Measurements from ENCODE around the gene CD82. TPM values are rescaled to one million over a fixed set of nuclear protein-coding genes. Genes with fewer than 3 reads are reported as not detected.

The CD82 gene
- total RNA-seq, 1 donor from 2014 or later: 8.8 TPM

DNA sequence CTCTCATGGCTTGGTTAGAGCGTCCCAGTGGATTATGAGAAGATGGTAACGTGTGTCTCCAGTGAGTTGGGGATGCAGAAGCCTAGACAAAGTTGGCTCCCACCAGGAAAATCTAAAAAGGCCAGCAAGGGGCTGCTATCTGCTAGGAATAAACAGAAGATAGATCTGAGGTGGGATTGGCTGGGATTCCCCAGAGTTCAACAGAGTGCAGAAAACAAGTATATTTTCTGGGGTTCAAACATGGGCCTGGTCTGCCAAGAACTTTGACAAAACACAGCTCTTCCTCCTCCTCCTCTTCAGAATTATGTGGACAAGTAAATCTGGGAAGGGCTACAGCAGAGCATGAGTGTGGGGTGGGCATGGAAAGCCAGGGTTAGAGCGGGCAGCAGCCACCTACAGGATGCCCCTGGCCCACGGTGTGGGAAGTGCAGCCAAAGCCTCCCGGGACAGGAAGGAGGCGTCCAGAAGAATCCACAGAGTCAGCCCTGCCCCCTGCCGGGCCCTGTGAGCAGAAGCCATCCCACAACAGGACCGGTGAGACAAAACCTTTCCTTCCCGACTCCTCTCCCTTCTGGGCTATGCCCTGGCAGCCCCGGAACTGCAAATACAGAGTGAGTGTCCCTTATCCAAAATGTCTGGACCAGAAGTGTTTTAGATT, 67.1 kb downstream of the CD82 start:
- Histone ChIP-seq H3K27ac (no peak overlapping the region), H3F3A (ENCODE audit: low read depth) (no peaks in the 10 kb centered on the region), H3K79me2 (ENCODE audit: low read depth) (no peaks in the 10 kb centered on the region), H2AFZ (replicated peaks) (no peak overlapping the region), H3K4me2 (no peak overlapping the region), H3K4me1 (peaks cover 8% of the 10 kb centered on the region), H4K20me1 (ENCODE audit: low read depth) (no peaks in the 10 kb centered on the region), H3K36me3 (no peaks in the 10 kb centered on the region), H3K9ac (no peak overlapping the region), H3K9me3 (ENCODE audit: low read depth) (no peaks in the 10 kb centered on the region), H3K27me3 (no peaks in the 10 kb centered on the region), H3K4me3 (no peak overlapping the region)
- Mint-ChIP-seq H3K27ac (no peak overlapping the region), H3K27me3 (ENCODE audit: insufficient read depth, low read depth) (peaks cover 6% of the 10 kb centered on the region), H3K4me1 (peaks cover 35% of the 10 kb centered on the region), H3K4me3 (no peak overlapping the region), H3K9me3 (no peaks in the 10 kb centered on the region), H3K36me3 (no peaks in the 10 kb centered on the region)
- peak; percentile 64 for DNase-seq (ENCODE audit: low spot score)
- TF ChIP-seq EZH2 (IDR thresholded peaks at IDR 0.05) (no peak), EZH2phosphoT487 (IDR thresholded peaks at IDR 0.05) (no peak)
- TF ChIP-seq, protein P1, sequence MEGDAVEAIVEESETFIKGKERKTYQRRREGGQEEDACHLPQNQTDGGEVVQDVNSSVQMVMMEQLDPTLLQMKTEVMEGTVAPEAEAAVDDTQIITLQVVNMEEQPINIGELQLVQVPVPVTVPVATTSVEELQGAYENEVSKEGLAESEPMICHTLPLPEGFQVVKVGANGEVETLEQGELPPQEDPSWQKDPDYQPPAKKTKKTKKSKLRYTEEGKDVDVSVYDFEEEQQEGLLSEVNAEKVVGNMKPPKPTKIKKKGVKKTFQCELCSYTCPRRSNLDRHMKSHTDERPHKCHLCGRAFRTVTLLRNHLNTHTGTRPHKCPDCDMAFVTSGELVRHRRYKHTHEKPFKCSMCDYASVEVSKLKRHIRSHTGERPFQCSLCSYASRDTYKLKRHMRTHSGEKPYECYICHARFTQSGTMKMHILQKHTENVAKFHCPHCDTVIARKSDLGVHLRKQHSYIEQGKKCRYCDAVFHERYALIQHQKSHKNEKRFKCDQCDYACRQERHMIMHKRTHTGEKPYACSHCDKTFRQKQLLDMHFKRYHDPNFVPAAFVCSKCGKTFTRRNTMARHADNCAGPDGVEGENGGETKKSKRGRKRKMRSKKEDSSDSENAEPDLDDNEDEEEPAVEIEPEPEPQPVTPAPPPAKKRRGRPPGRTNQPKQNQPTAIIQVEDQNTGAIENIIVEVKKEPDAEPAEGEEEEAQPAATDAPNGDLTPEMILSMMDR (IDR thresholded peaks at IDR 0.05): peak; percentile 30

DNA sequence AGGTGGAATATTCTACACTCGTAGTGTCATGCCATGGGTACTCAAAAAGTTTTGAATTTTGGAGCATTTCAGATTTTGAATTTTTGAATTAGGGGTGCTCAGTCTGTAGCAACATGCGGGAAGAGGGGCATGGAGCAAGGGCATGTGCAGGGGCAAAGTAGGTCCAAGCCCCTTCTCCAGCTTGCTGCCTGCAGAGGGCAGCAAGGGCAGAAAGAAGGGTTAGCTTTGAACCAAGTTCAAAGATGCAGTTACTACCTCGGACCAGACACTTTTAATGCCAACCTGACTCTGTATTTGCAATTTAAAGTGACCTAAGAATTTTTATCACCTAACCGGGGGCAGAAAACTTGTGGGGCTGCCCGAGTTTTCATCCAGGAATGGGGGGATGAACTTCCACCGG, 68.2 kb downstream of the CD82 start:
- no peaks in the 10 kb centered on the region for H3K9me3 Mint-ChIP-seq
- Histone ChIP-seq H3K36me3 (no peaks in the 10 kb centered on the region), H3K79me2 (ENCODE audit: low read depth) (no peaks in the 10 kb centered on the region), H3K9ac (no peak overlapping the region), H4K20me1 (ENCODE audit: low read depth) (no peaks in the 10 kb centered on the region), H3K4me2 (no peak overlapping the region), H3K4me1 (peaks cover 8% of the 10 kb centered on the region), H3F3A (ENCODE audit: low read depth) (no peaks in the 10 kb centered on the region), H2AFZ (replicated peaks) (no peak overlapping the region), H3K27me3 (no peaks in the 10 kb centered on the region), H3K4me3 (no peak overlapping the region), H3K27ac (no peak overlapping the region), H3K9me3 (ENCODE audit: low read depth) (no peaks in the 10 kb centered on the region)
- TF ChIP-seq, protein P1 (IDR thresholded peaks at IDR 0.05): peak; percentile 25
- no peak for TF ChIP-seq EZH2 (IDR thresholded peaks at IDR 0.05)
- no peak overlapping the region for H3K27ac Mint-ChIP-seq
- no peak overlapping the region for H3K4me3 Mint-ChIP-seq
- no peak for DNase-seq (ENCODE audit: low spot score)
- peaks cover 27% of the 10 kb centered on the region for H3K4me1 Mint-ChIP-seq
- H3K27me3 Mint-ChIP-seq (ENCODE audit: insufficient read depth, low read depth): peaks cover 6% of the 10 kb centered on the region
- H3K36me3 Mint-ChIP-seq: no peaks in the 10 kb centered on the region

DNA sequence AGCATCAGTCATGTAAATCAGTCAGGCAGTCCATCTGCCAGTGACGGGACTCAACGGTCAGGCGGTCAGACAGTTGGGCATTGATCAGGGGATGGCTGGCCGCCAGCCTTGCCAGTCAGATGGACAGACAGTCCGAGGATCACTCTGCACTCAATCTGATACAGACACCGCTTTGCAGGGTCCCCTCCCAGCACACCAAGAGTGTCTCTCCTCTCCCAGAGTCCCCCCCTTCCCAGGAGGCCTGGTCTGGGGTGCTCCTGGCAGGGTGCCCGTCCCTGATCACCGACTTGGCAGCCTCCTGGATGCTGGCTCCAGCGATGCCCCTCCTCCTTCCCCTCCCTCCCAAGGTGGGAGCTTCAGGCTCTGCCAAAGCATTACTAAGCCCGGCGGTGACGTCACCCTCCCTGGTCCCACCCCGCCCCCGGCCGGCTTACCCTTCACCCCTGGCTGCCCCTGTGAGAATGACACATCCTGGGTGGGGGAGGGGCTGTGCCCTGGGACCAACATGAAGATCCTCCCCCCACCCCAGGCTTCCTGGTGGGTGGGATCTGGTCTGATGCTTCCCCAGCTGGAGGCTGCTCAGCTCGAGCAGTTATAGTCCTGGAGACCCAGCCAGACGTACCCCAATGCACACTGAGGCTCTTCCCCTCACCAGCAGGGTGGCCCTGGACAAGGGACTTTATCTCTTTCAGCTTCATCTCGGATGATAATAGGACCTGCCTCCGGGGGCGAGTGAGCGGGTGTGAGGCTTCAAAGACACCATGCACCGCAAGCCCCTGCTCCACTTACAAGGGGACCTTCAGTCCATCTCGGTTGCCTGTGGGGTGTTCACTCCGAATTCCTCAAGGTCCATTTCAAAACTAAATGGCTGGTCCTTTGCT, 69.2 kb downstream of the CD82 start:
- H4K20me1 ChIP-seq (ENCODE audit: low read depth): no peaks in the 10 kb centered on the region
- peak; percentile 56 for DNase-seq (ENCODE audit: low spot score)
- H3K36me3 ChIP-seq: no peaks in the 10 kb centered on the region
- H3K27ac ChIP-seq: no peak overlapping the region
- no peak overlapping the region for H3K9ac ChIP-seq
- H3K4me3 Mint-ChIP-seq: peak overlapping the region; percentile 52
- no peaks in the 10 kb centered on the region for H3K9me3 ChIP-seq (ENCODE audit: low read depth)
- H3K9me3 Mint-ChIP-seq: no peaks in the 10 kb centered on the region
- no peak overlapping the region for H2AFZ ChIP-seq (replicated peaks)
- TF ChIP-seq, protein P1 (IDR thresholded peaks at IDR 0.05): no peak
- TF ChIP-seq EZH2 (IDR thresholded peaks at IDR 0.05) (no peak), EZH2phosphoT487 (IDR thresholded peaks at IDR 0.05) (no peak)
- H3K27ac Mint-ChIP-seq: peak overlapping the region; percentile 80
- H3K4me1 ChIP-seq: peaks cover 8% of the 10 kb centered on the region
- H3F3A ChIP-seq (ENCODE audit: low read depth): no peaks in the 10 kb centered on the region
- no peaks in the 10 kb centered on the region for H3K79me2 ChIP-seq (ENCODE audit: low read depth)
- H3K4me2 ChIP-seq: no peak overlapping the region
- peaks cover 23% of the 10 kb centered on the region for H3K4me1 Mint-ChIP-seq
- H3K4me3 ChIP-seq: no peak overlapping the region
- no peaks in the 10 kb centered on the region for H3K27me3 ChIP-seq
- H3K27me3 Mint-ChIP-seq (ENCODE audit: insufficient read depth, low read depth): peaks cover 4% of the 10 kb centered on the region
- H3K36me3 Mint-ChIP-seq: no peaks in the 10 kb centered on the region
